ENCODE results near the gene HSPA14. TPM values are rescaled to one million over a fixed set of nuclear protein-coding genes. Genes with fewer than 3 reads are reported as not detected.

HSPA14 gene
- total and polyA plus RNA-seq, 2 of the 8 experiments (the other 6 are each of a cell fraction or from before 2014, with no cell fraction given): 20.5 to 36.4 TPM

- TF ChIP-seq GABPA (IDR thresholded peaks at IDR 0.05; ENCODE audit: borderline replicate concordance, insufficient read depth, low read length): no peak
- TF ChIP-seq TAF7 (optimal IDR thresholded peaks at IDR 0.05; ENCODE audit: borderline replicate concordance, low read depth, low read length): no peak
- TF ChIP-seq HDAC2 (IDR thresholded peaks at IDR 0.05; ENCODE audit: borderline replicate concordance in 1 of 2, low read depth in 2 of 2, low read length in 2 of 2): no peak
- TF ChIP-seq KDM4A (IDR thresholded peaks at IDR 0.05; ENCODE audit: low read depth, low read length, severe bottlenecking): no peak
- no peak for TF ChIP-seq CEBPB (IDR thresholded peaks at IDR 0.05; ENCODE audit: low read depth, low read length)
Measured at GRCh38 chr10:14798636-14799035, 39.5 kb upstream of the HSPA14 start (continued).

All from H1 (cell line).